ENCODE results near the gene PTCD1.

PTCD1 gene

DNA sequence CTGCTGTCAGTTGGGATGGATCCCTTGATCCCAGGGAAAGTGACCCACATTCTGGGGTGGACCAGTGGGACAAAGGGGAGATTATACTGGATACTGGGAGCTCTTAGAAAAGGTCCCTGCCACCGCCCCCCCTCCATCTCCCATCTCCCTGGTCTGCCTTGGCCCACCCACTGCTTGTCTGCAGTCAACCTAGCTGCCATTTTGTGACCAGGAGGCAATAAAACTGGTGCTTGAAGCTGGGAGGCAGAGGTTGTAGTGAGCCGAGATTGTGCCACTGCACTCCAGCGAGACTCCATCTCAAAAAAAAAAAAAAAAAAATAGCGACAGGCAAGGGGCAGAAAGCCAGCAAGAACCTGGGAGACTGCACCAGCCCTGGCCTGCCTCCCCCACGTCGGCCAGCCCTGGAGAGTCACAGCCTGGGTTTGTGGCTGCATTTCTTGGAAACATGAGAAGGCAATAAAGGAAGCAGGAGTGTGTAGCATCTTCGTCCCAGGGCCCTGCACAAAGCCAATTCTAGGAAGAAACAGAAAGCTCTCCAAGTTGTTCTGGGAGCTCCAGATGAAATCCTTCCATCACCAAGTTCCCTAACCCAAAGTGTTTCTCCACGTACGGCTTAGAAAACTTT is 68.7 kb downstream of the PTCD1 start:
- Histone ChIP-seq H3K4me1 (ENCODE audit: control insufficient read depth in 1 of 2, insufficient read depth in 1 of 2, low read depth in 1 of 2, low read length in 1 of 2) (peaks cover 7 to 8% of the 10 kb centered on the region in 2 experiments), H3K27me3 (no peaks in the 10 kb centered on the region), H3K4me3 (ENCODE audit: low read depth in 1 of 2, low read length in 1 of 2) (no peak overlapping the region), H3K36me3 (peaks cover 38% of the 10 kb centered on the region), H3K27ac (no peak overlapping the region), H3K9me3 (no peaks in the 10 kb centered on the region)
- TF ChIP-seq, protein P1, sequence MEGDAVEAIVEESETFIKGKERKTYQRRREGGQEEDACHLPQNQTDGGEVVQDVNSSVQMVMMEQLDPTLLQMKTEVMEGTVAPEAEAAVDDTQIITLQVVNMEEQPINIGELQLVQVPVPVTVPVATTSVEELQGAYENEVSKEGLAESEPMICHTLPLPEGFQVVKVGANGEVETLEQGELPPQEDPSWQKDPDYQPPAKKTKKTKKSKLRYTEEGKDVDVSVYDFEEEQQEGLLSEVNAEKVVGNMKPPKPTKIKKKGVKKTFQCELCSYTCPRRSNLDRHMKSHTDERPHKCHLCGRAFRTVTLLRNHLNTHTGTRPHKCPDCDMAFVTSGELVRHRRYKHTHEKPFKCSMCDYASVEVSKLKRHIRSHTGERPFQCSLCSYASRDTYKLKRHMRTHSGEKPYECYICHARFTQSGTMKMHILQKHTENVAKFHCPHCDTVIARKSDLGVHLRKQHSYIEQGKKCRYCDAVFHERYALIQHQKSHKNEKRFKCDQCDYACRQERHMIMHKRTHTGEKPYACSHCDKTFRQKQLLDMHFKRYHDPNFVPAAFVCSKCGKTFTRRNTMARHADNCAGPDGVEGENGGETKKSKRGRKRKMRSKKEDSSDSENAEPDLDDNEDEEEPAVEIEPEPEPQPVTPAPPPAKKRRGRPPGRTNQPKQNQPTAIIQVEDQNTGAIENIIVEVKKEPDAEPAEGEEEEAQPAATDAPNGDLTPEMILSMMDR (IDR thresholded peaks at IDR 0.05) = no peak

DNA sequence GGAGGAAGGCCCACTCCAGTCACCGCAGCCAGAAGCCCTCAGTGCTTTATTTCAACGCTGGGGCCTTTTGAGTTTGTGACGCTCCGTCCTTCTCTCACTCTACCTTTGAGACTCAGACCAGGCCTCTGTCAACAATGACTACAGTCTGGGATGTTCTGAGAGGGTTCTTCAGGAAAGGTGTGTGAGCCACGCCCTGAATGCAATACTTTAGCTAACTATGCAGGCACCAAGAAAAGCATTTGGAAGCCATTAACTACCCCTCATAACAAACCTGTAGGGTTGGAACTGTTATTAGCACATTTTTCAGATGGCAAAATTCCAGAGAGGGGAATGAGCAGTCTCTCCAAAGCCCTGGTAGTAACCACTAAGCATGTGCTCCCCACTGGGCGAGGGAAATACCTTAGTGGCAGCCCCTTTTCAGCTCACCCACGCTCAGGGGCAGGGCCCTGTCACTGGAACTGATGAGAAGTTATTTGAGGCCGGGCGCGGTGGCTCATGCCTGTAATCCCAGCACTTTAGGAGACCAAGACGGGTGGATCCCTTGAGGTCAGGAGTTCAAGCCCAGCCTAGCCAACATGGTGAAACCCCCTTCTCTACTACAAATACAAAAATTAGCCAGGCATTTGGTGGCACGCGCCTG is 69.7 kb downstream of the PTCD1 start:
- no peaks in the 10 kb centered on the region for H3K9me3 ChIP-seq
- peaks cover 4% of the 10 kb centered on the region in 2 experiments for H3K4me1 ChIP-seq (ENCODE audit: control insufficient read depth in 1 of 2, insufficient read depth in 1 of 2, low read depth in 1 of 2, low read length in 1 of 2)
- no peak overlapping the region for H3K4me3 ChIP-seq (ENCODE audit: low read depth in 1 of 2, low read length in 1 of 2)
- TF ChIP-seq, protein P1 (IDR thresholded peaks at IDR 0.05) = no peak
- H3K27me3 ChIP-seq = no peaks in the 10 kb centered on the region
- H3K27ac ChIP-seq = no peak overlapping the region
- H3K36me3 ChIP-seq = peaks cover 48% of the 10 kb centered on the region
